ENCODE measurements around the gene KIDINS220.

KIDINS220 gene

GRCh38 chr2:8805278-8806210 lies 31.9 kb downstream of the KIDINS220 start:
- no peak for DNase-seq (ENCODE audit: low read depth in 2 of 2)

DNA sequence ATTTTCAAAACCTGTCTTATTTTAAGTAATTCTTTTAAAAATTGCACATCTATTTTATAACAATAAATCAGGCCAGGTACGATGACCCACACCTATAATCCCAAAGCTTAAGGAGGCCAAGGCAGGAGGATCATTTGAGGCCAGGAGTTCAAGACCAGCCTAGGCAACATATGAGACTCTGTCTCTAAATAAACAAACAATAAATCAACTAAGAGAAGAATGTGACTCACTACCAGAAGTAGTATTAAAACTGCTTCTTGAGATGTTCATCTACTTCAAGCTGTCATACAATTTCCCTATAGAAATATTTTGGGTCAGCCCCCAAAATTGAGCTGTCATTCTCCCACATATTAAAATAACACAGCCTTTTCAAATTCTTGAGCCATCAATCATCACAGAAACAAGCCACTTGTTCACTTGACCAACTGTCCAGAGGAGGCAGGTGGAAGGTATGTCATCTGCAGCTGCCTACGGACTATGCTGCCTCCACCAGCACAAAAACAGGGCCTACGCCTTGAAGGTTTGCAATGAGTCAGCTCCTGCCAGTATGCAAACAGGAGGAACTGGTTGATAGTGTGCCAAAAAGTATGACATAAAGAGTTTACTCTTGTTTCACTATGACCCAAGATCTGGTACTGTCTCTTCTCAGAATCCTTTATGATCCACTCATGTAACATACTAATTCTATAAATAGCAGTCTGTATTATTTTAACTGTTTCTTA lies 33.6 kb downstream of the KIDINS220 start:
- DNase-seq (ENCODE audit: low read depth in 2 of 2) = no peak

- DNase-seq (ENCODE audit: low read depth in 2 of 2) = no peak
Observed at GRCh38 chr2:8802741-8803140, 34.7 kb downstream of the KIDINS220 start.

- DNase-seq (ENCODE audit: low read depth in 2 of 2) = no peak
Observed at GRCh38 chr2:8800821-8801220, 36.6 kb downstream of the KIDINS220 start.

DNA sequence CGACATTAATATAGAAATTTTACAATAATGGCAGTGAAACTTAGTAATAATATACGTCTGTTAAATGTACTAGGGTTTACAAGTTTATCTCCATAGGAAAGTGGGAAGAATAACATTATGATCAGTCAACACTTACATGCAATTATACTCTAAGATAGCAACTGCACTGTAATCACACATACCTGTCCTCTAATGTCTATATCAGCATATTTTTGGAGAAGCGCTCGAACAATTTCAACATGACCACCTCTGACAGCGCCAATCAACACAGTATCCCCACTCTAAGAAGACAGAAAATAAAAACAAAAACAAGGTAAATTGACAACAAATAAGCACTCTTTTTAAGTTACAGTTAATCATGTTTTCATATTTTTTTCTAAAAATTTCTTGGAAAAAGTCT lies 37.2 kb downstream of the KIDINS220 start:
- no peak for DNase-seq (ENCODE audit: low read depth in 2 of 2)

DNA sequence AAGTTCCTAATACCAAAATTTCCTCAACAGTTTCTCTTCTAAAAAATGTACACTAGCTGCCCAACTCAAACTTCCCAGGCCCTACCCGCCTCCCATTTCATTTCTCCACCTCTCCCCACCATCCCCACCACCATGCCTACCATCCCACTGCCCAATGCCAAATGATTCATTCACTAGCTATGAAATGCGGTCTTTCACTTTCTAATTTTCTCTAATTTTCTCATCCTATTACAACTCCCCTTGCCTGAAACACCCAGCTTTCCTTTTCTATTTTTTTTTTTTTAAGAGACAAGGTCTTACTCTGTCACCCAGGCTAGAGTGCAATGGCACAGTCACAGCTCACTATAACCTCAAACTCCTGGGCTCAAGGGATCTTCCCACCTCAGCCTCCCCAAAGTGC lies 38.4 kb downstream of the KIDINS220 start:
- DNase-seq (ENCODE audit: low read depth in 2 of 2) = no peak

DNA sequence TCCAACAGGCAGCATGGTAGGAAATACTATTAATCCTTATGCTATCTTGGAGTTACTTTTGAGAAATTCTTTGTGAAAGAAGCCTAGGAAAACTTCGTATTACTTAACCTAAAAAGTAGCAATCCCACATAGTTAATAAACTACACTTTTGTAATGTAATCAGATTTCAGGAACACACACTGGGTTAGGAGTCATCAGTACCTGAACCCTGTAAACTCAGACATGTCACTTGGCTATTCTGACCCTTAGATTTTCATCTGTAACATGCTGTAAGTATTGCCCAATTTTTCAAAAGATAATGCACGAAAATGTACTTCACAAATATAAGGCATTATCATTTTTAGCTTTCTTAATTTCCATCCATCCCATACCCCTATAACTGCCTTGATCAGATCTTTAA lies 39.0 kb downstream of the KIDINS220 start:
- DNase-seq (ENCODE audit: low read depth in 2 of 2) = no peak

DNA sequence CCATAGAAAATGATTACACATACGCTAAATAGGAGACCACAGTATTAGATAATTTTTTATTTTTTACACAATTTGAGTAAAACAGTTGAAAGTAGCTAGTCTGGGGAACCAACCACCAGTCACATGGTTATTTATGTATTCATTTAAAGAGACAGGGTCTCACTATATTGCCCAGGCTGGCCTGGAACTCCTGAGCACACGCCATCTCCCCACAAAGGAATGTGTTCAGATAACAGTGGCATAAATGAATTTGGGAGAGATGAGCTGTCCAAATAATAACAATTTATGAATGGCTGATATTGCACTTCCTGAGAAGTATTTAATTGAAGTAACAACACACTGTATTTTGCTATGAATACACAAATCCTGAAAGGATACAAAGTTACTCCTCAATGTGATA lies 39.7 kb downstream of the KIDINS220 start:
- DNase-seq (ENCODE audit: low read depth in 2 of 2) = no peak

GRCh38 chr2:8796878-8797550 lies 40.4 kb downstream of the KIDINS220 start:
- DNase-seq (ENCODE audit: low read depth in 2 of 2) = no peak

DNA sequence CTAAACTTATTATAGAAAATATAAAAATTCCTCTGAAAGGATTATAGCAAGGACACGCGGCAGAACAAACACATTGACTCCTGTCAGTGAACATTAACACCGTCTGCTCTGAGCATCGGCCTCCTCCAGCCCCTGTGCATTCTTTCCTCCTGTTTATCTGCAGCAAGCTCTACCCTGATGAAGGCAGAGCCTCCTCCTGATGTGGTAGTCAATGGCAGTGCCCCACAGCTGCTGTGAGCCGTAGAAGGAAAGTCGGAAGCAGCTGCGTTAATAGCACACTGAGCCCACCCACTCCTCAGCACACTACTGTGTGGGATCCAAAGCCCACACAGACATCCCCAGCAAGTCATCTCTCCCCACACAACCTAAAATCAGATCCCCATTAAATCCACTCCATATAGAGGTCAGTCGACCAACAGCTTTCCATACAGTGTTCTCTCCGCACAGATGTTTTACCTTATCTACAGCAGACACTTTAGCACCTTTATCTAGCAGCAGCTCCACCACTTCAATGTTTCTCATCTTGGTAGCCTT lies 41.0 kb downstream of the KIDINS220 start:
- DNase-seq (ENCODE audit: low read depth in 2 of 2) = no peak

GRCh38 chr2:8794923-8795825 lies 42.2 kb downstream of the KIDINS220 start:
- no peak for DNase-seq (ENCODE audit: low read depth in 2 of 2)

DNA sequence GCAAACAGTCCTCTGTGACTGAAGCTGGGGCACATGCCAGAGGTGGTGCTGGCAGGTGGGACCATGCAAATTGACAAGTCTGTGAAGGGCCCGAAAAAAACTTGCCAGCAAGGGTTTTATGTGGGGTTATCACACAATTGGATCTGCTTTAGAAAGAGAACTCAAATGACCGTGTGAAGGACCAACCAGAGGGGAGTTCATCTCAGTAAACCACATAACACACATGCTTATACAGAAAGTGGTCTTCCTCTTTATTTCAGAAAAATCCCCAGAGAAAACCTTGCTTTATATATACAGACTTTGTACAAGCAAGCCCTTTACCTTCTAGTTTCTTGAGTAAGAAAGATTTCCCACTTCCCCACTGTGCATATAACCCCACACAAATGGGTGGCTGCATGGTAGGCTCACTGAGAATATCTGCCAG lies 46.7 kb downstream of the KIDINS220 start:
- no peak for DNase-seq (ENCODE audit: low read depth in 2 of 2)

- no peak for DNase-seq (ENCODE audit: low read depth in 2 of 2)
Observed at GRCh38 chr2:8786463-8786862, 51.0 kb downstream of the KIDINS220 start.

DNA sequence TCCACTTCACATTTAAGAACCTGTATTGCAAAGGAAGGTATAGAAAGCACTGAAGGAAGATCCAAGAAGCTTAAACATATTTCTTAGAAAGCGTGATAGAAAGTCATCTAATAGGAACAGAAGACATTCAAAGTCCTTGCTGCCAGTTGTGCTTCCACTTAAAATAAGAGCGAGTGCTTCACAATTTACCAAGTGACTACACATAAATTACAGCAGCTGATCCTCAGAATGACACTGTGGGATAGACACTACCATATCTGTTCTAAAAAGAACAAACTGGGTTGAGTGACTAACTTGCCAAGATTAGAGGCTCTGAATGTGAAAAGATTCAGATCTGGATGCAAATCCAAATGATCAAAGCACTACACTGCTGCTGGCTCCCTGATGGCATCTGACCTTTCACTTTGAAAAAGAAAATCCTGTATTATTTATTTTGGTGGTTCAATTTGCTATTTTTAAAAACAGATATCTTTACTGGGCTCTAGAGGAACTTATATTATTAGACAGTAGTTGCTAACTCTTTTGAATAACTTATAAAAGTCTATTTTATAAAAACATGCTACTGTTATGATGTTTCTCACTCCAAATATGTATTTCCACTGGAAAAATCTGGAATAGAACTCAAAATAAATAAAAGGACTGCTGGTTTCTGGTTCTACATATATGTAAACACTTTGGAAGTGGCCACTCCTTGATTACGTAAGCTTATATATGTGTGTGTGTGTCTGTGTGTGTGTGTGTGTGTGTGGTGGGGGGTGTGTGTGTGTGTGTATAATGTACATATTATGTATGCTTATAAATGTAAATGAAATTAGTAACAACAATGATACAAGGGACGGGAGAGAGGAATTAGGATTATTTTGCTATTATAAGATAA lies 57.4 kb downstream of the KIDINS220 start:
- DNase-seq (ENCODE audit: low read depth in 2 of 2) = no peak

DNA sequence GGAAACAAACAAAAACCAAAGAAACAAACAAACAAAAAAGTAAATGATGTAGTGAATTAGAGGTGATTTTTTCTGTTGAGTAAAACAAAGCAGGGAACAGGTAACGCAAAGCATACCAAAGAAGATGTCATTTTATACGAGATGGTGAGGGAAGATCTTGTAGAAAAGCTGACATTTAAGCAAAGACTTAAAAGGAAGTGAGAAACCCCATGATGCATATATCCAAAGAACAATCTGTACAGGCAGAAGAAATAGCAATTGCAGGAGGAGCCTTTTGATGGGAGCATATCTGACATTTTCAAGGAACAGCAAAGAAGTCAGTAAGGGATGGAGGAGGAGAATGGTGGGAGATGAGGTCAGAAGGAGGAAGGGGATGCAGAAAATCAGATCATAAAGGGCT lies 63.0 kb downstream of the KIDINS220 start:
- DNase-seq (ENCODE audit: low read depth in 2 of 2) = no peak

- no peak for DNase-seq (ENCODE audit: low read depth in 2 of 2)
Observed at GRCh38 chr2:8767324-8767723, 70.1 kb downstream of the KIDINS220 start.

GRCh38 chr2:8761529-8762164 lies 75.8 kb downstream of the KIDINS220 start:
- DNase-seq (ENCODE audit: low read depth in 2 of 2) = no peak

DNA sequence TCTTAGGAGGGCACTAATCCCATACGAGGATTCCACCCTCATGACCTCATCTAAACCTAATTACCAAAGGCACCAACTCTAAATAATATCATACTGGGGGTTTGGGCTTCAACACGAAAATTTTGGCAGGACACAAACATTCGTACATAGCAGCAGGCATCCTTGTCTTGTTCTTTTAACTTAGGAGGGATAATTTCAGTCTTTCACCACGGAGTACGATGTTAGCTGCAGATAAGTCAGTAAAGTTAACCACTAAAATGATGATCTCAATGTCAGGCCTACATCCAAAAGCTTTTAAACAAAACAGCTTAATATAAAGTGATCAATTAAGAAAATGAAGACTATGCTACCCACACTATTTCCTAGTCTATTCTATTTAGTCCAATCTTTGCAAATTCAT lies 80.7 kb downstream of the KIDINS220 start:
- no peak for DNase-seq (ENCODE audit: low read depth in 2 of 2)

- no peak for DNase-seq (ENCODE audit: low read depth in 2 of 2)
Observed at GRCh38 chr2:8756230-8756629, 81.2 kb downstream of the KIDINS220 start.

Measured in stimulated activated CD4-positive, alpha-beta T cell treated with anti-CD3 and anti-CD28 coated beads, Interleukin-1b, Interleukin-23, amount 100 ng/mL, for 1 hour (primary cell).